Breast epithelium (tissue), 4 donors: Measurements from ENCODE around the gene CCL7. TPM values are rescaled to one million over a fixed set of nuclear protein-coding genes. Genes with fewer than 3 reads are reported as not detected.
"Not testable (repeated sequence)": the region's sequence is repeated elsewhere in the genome, so short reads cannot be mapped to it uniquely, and the experiment has no call there.

Source experiments
- DNase-seq, 2 donors: peaks; one replicate each; pipeline ENCODE4 v3.0.0-alpha.2; 2019; ENCODE audit warnings: low spot score in 2 of 2
- H3K27ac ChIP-seq, 2 donors: fragments of 200-600 bp; sonication (generic) in 1 of 2; one replicate each; pipeline ENCODE4 v1.5.1; 2016 to 2019; ENCODE audit warnings: mild to moderate bottlenecking in 1 of 2
- H3K27me3 ChIP-seq, 2 donors: fragments of 200-600 bp; sonication (generic) in 1 of 2; one replicate each; pipeline versions ENCODE4 v1.5.1 to v1.6.0; 2017 to 2019; ENCODE audit warnings: control low read depth in 1 of 2, mild to moderate bottlenecking in 1 of 2
- H3K36me3 ChIP-seq: fragments of 200-600 bp; one replicate; pipeline ENCODE4 v1.5.1; 2019
- H3K4me1 ChIP-seq, 2 donors: fragments of 200-600 bp; sonication (generic); one replicate each; pipeline ENCODE4 v1.5.1; 2016 to 2019; ENCODE audit warnings: control low read depth in 1 of 2
- H3K4me3 ChIP-seq, 3 donors: fragments of 200-600 bp; sonication (generic); 1 replicate in 2 of 3; 2 replicates in 1 of 3; pipeline ENCODE4 v1.5.1; 2016 to 2019; ENCODE audit warnings: mild to moderate bottlenecking in 3 of 3, moderate library complexity in 2 of 3
- H3K9me3 ChIP-seq, 2 donors: fragments of 200-600 bp; sonication (generic) in 1 of 2; one replicate each; pipeline ENCODE4 v1.5.1; 2016 to 2019; ENCODE audit warnings: control low read depth in 1 of 2
- CTCF ChIP-seq, 3 donors: fragments of 450-650 bp; IDR thresholded peaks; one replicate each; pipeline ENCODE4 v1.5.1; 2016 to 2017; ENCODE audit warnings: antibody characterized with exemption in 3 of 3, mild to moderate bottlenecking in 3 of 3, moderate library complexity in 3 of 3
- POLR2A ChIP-seq: fragments of 450-650 bp; IDR thresholded peaks from one replicate; pipeline ENCODE4 v1.6.1; 2016; ENCODE audit warnings: antibody characterized with exemption, mild to moderate bottlenecking, moderate library complexity
- POLR2AphosphoS5 ChIP-seq, 3 donors: sonication (generic); formaldehyde crosslinking; IDR thresholded peaks; one replicate each; pipeline ENCODE4 v1.6.1; 2017; ENCODE audit warnings: antibody characterized with exemption in 3 of 3
- intact Hi-C: fragments of 100-400 bp; cut with DNase I; formaldehyde crosslinking; loops from one replicate; pipeline ENCODE4 v1.15.1; 2023; ENCODE audit warnings: low total_unique reads
- total RNA-seq, 3 donors: library from RNA; depleted of rRNA; stranded (reverse); fragments of >200 nt; gene quantifications; one replicate each; pipeline ENCODE4 v1.1.0, GENCODE V29; 2016

The CCL7 gene
- total RNA-seq, 3 donors from 2014 or later = not detected

GRCh38 chr17:34226011-34226743, 43.8 kb upstream of the CCL7 start:
- Histone ChIP-seq H3K4me1 (no peaks in the 10 kb centered on the region), H3K36me3 (no peaks in the 10 kb centered on the region), H3K9me3 (no peaks in the 10 kb centered on the region), H3K4me3 (no peak overlapping the region), H3K27ac (no peak overlapping the region), H3K27me3 (no peaks in the 10 kb centered on the region)
- intact Hi-C loops = no loop called here
- TF ChIP-seq POLR2A = no peak
- TF ChIP-seq CTCF (IDR thresholded peaks at IDR 0.05) = no peak
- no peak for TF ChIP-seq POLR2AphosphoS5 (IDR thresholded peaks at IDR 0.05)
- no peak for DNase-seq

GRCh38 chr17:34226744-34227034, 43.3 kb upstream of the CCL7 start:
- H3K4me1 ChIP-seq = no peaks in the 10 kb centered on the region
- no peaks in the 10 kb centered on the region for H3K36me3 ChIP-seq
- intact Hi-C loops = no loop called here
- no peak overlapping the region for H3K4me3 ChIP-seq
- TF ChIP-seq POLR2A (no peak), CTCF (IDR thresholded peaks at IDR 0.05) (no peak), POLR2AphosphoS5 (IDR thresholded peaks at IDR 0.05) (no peak)
- H3K27me3 ChIP-seq = no peaks in the 10 kb centered on the region
- DNase-seq = no peak
- H3K9me3 ChIP-seq = no peaks in the 10 kb centered on the region
- no peak overlapping the region for H3K27ac ChIP-seq

- intact Hi-C loops, H3K36me3 ChIP-seq, H3K4me1 ChIP-seq, H3K27ac ChIP-seq, H3K27me3 ChIP-seq, H3K9me3 ChIP-seq, H3K4me3 ChIP-seq, DNase-seq: not testable (repeated sequence)
Measured at GRCh38 chr17:34227293-34227692, 42.7 kb upstream of the CCL7 start.

GRCh38 chr17:34227707-34228106, 42.3 kb upstream of the CCL7 start:
- Histone ChIP-seq H3K36me3 (no peaks in the 10 kb centered on the region), H3K27ac (no peak overlapping the region), H3K4me3 (no peak overlapping the region), H3K4me1 (no peaks in the 10 kb centered on the region), H3K27me3 (no peaks in the 10 kb centered on the region), H3K9me3 (no peaks in the 10 kb centered on the region)
- DNase-seq = no peak
- intact Hi-C loops = no loop called here
- no peak for TF ChIP-seq POLR2A

- TF ChIP-seq POLR2A (no peak), CTCF (IDR thresholded peaks at IDR 0.05) (no peak), POLR2AphosphoS5 (IDR thresholded peaks at IDR 0.05) (no peak)
- no peaks in the 10 kb centered on the region for H3K4me1 ChIP-seq
- H3K9me3 ChIP-seq = no peaks in the 10 kb centered on the region
- H3K4me3 ChIP-seq = no peak overlapping the region
- intact Hi-C loops = no loop called here
- H3K27ac ChIP-seq = no peak overlapping the region
- no peaks in the 10 kb centered on the region for H3K27me3 ChIP-seq
- DNase-seq = no peak
- no peaks in the 10 kb centered on the region for H3K36me3 ChIP-seq
Measured at GRCh38 chr17:34228781-34229180, 41.2 kb upstream of the CCL7 start.

GRCh38 chr17:34230342-34230741, 39.7 kb upstream of the CCL7 start:
- no peak for DNase-seq
- intact Hi-C loops = no loop called here
- TF ChIP-seq POLR2AphosphoS5 (IDR thresholded peaks at IDR 0.05) (no peak), POLR2A (no peak), CTCF (IDR thresholded peaks at IDR 0.05) (no peak)

More at GRCh38 chr17:34230342-34230741, 39.7 kb upstream of the CCL7 start:
- Histone ChIP-seq H3K27ac (no peak overlapping the region), H3K4me3 (no peak overlapping the region), H3K9me3 (no peaks in the 10 kb centered on the region), H3K36me3 (no peaks in the 10 kb centered on the region), H3K4me1 (no peaks in the 10 kb centered on the region), H3K27me3 (no peaks in the 10 kb centered on the region)
